Cerebellar cortex (tissue), 1 donor: ENCODE measurements around the gene BABAM2.
"Not testable (repeated sequence)": the region's sequence is repeated elsewhere in the genome, so short reads cannot be mapped to it uniquely, and the experiment has no call there.

Source experiments
- DNase-seq: peaks from one replicate; pipeline ENCODE4 v3.0.0-alpha.2; 2015; ENCODE audit warnings: low spot score

The BABAM2 gene

DNA sequence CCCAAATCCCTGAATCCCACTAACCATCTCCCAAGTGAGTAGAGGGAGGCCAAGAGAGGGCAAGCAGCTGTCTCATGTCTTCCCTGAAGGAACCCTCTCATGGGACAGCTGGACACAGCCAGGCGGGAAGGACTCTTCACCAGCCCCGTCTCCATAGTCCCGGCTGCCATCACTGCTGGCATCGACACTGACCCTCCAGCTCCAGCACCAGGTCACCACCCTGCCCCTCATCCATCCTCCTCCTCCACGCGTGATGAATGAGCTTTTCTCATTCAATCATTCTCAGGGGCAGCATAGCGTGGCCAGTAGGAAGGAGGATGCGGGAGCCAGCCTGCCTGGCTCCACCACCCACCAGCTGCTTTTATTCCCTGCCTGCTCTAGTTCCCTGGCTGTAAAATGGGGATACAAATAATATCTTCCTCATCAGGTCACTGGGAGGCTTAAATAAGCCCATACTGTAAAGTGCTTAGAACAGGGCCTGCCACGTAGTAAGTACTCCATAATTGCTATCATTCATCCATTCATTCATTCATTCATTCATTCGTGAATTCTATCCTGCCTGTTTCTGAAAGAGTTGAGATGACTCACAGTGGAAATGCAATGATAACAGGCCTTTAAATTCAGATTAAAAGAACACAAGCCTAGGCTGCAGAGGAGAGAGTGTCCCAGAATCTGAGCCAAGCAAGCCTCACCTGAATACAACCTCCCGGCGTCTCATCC is 471.6 kb downstream of the BABAM2 start:
- DNase-seq: no peak

- no peak for DNase-seq
Measured at GRCh38 chr2:28362991-28363521, 472.5 kb downstream of the BABAM2 start.

GRCh38 chr2:28363686-28364280 is 473.3 kb downstream of the BABAM2 start:
- no peak for DNase-seq

- DNase-seq: no peak
Measured at GRCh38 chr2:28364610-28365009, 474.1 kb downstream of the BABAM2 start.

DNA sequence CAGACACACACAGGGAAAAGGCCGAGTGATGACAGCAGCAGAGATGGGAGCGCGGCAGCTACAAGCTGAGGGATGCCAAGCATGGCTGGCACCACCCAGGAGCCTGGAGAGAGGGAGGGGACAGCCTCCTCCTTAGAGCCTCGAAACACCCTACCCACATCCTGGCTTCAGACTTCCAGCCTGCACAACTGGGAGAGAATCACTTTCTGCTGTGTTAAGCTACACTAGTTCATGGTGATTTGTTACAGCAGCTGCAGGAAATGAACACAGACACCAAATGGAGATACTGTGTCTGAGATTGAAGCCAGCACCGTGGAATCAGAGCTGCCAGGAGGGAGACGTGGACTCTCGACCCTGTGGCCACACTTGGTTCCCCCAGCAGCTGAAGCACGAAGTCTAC is 474.6 kb downstream of the BABAM2 start:
- DNase-seq: no peak

DNA sequence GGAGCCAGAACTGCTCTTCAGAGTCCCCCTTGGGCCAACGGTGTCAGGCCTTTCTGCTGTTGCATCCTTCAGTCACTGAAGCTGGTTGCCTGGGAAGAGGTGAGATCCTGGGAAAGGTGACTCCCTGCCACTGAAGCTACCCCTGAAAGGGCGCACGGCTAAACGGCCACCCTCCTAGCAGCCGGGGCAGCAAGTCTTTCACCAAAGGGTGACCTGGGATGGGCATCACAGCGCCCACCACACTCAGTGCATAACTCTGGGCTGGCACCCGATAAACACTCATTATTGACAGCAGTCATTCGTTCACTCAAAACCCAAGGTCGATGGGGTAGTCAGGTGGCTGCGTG is 475.6 kb downstream of the BABAM2 start:
- no peak for DNase-seq

DNA sequence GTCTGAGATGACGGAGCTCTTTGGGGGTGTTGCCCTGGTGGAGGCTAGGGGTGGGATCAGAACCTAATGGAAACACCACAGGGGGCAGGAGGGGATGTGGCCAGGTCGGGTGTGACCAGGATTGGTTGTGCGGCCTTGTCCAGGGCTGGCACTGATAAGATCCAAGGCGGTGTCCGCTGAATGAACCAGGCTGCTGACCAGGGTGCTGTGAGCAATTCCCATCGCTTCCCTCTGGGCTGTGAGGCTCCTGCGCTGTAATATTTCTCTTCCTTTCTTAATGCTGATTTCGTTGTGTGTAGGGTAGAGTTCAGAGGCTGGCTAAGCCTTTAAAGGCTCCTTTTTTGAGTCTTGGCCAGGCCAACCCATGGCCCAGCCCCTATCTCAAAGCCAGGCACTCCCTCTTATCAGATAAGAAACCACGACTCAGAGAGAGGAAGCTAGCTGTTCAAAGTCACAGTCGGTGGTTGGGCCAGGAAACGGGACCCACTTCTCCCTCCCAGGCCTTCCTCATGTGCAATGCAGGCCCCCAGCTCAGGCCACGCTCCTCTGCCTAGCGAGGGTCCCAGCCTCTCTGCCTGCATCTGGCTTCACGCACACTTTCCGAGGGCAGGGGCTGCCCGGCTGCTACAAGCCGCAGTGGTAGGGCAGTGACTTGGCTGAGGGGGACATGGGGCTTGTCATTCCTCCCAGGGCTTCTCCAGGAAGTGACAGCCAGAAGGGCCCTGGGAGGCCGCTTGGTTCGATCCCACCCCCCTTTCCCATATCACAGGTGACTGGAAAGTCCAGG is 476.2 kb downstream of the BABAM2 start:
- DNase-seq: no peak

GRCh38 chr2:28367667-28368356 is 477.3 kb downstream of the BABAM2 start:
- no peak for DNase-seq

GRCh38 chr2:28368357-28368798 is 477.8 kb downstream of the BABAM2 start:
- DNase-seq: no peak

GRCh38 chr2:28369358-28369757 is 478.8 kb downstream of the BABAM2 start:
- no peak for DNase-seq

GRCh38 chr2:28370354-28370753 is 479.8 kb downstream of the BABAM2 start:
- DNase-seq: no peak

GRCh38 chr2:28371728-28372127 is 481.2 kb downstream of the BABAM2 start:
- DNase-seq: not testable (repeated sequence)

DNA sequence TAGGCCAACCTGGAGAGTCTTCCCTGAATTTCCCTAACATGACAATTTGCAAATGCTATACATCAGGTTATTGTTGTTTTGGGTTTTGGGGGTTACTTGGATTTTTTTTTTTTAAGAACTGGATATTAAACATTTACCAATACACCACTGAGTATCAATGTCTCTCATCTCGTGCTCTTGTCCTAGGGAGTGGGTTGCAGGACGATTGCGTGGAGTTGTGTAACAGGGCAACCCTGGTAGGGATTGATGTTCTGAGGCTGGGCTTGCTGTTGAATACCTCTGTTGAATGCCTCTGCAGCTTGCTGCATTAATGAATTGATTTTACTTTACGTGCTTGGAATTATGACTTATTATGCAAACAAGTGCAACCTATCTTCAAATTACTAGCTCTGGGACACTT is 483.3 kb downstream of the BABAM2 start:
- DNase-seq: no peak

DNA sequence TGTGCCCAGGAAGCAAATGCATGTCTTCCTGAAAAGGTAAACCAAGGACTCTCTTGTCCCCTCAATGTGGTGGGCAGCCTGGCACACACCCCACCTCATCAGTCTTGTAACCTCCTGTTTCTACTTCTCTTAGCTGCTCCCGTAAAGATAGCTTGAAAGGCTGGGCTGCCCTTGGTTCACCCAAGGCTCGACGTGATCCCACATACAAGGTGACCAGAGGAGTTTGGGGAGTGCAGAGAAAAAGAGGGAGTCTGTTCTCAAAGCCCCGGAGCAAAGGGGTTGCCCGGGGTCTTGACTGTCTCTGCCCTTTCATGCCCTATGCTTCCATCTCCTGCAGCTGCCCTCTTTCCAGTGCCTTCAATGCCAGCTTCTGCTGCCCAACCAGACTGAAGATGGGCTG is 483.8 kb downstream of the BABAM2 start:
- no peak for DNase-seq

DNA sequence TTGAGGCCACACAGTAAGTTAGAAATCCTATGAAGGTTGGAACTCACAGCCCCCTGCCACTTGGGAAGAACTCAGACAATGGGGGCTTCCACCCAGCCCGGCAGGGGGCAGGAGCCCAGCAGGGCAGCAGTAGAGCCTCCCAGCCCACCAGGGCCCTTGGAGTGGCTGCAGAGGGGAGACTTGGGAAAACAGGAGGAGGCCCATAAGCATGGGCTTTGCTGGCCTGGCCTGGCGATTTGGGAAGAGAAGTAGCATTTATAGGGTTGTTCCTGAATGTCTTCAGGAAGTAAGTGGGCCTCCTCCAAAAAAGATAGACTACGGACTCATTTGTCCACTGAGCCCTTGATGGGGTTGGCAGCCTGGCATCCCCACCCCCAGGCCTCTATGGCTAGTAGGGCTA is 484.7 kb downstream of the BABAM2 start:
- no peak for DNase-seq

GRCh38 chr2:28375742-28376631 is 485.5 kb downstream of the BABAM2 start:
- no peak for DNase-seq

DNA sequence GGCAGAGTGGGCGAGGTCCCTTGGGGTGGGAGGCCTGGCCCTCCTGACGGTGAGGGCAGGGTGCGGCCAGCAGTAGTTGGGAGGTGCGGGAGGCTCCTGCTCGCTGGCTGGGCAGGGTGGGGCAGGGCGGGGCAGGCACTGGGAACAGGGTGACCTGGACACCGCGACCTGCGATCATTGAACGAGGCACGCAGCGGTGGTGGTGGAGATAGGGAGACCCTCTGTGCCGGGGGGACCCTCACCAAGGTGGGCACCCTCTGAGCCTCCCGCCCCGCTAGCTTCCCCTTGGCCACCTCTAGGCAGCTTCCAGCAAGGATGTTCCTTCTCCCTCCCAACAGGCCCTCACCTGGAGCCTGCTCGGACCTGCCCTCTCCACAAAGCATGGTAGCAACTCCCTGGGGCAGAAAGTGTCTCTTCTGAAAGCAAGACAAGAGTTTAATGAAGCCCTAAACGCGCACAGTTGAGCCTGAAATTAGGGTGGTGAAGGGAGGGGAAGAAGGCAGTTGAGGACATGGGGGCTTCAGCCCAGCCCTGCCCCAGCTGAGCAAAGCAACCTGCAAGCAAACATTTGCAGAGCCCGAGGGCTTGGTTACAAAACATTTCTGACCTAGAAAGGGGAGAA is 486.8 kb downstream of the BABAM2 start:
- DNase-seq: no peak

- no peak for DNase-seq
Measured at GRCh38 chr2:28377984-28378678, 487.6 kb downstream of the BABAM2 start.

- DNase-seq: no peak
Measured at GRCh38 chr2:28378679-28379584, 488.4 kb downstream of the BABAM2 start.
